CD4-positive, alpha-beta T cell treated with Interleukin-17A for 4 hours (primary cell): ENCODE data around the gene VSTM2L.
"Not testable (repeated sequence)": the region's sequence is repeated elsewhere in the genome, so short reads cannot be mapped to it uniquely, and the experiment has no call there.

ENCODE experiments used
- DNase-seq: peaks from one replicate; pipeline ENCODE4 v3.0.0-alpha.2; 2020; ENCODE audit warnings: mixed read lengths

The VSTM2L gene

GRCh38 chr20:37939701-37940560 lies 37.0 kb downstream of the VSTM2L start:
- no peak for DNase-seq

- no peak for DNase-seq
Measured at GRCh38 chr20:37940858-37941257, 37.9 kb downstream of the VSTM2L start.

GRCh38 chr20:37941332-37941731 lies 38.4 kb downstream of the VSTM2L start:
- DNase-seq: no peak

- DNase-seq: no peak
Measured at GRCh38 chr20:37941992-37942391, 39.1 kb downstream of the VSTM2L start.

- no peak for DNase-seq
Measured at GRCh38 chr20:37943033-37943432, 40.1 kb downstream of the VSTM2L start.

GRCh38 chr20:37943501-37944455 lies 40.9 kb downstream of the VSTM2L start:
- DNase-seq: no peak

- no peak for DNase-seq
Measured at GRCh38 chr20:37944456-37944981, 41.6 kb downstream of the VSTM2L start.

GRCh38 chr20:37945091-37945547 lies 42.2 kb downstream of the VSTM2L start:
- no peak for DNase-seq

GRCh38 chr20:37946946-37947345 lies 44.0 kb downstream of the VSTM2L start:
- no peak for DNase-seq

- no peak for DNase-seq
Measured at GRCh38 chr20:37947943-37948342, 45.0 kb downstream of the VSTM2L start.

GRCh38 chr20:37948956-37949355 lies 46.0 kb downstream of the VSTM2L start:
- DNase-seq: no peak

- DNase-seq: no peak
Measured at GRCh38 chr20:37954190-37954589, 51.3 kb downstream of the VSTM2L start.

GRCh38 chr20:37954626-37955025 lies 51.7 kb downstream of the VSTM2L start:
- no peak for DNase-seq

- no peak for DNase-seq
Measured at GRCh38 chr20:37955511-37955910, 52.6 kb downstream of the VSTM2L start.

GRCh38 chr20:37956107-37956585 lies 53.2 kb downstream of the VSTM2L start:
- DNase-seq: no peak

GRCh38 chr20:37958856-37959520 lies 56.1 kb downstream of the VSTM2L start:
- DNase-seq: no peak

- DNase-seq: no peak
Measured at GRCh38 chr20:37961066-37961465, 58.1 kb downstream of the VSTM2L start.

GRCh38 chr20:37963483-37963882 lies 60.6 kb downstream of the VSTM2L start:
- DNase-seq: not testable (repeated sequence)

- DNase-seq: no peak
Measured at GRCh38 chr20:37968841-37969401, 66.0 kb downstream of the VSTM2L start.

GRCh38 chr20:37969949-37970855 lies 67.3 kb downstream of the VSTM2L start:
- no peak for DNase-seq

- no peak for DNase-seq
Measured at GRCh38 chr20:37970856-37971245, 67.9 kb downstream of the VSTM2L start.
